Activated CD4-positive, alpha-beta T cell treated with anti-CD3 and anti-CD28 coated beads for 36 hours (primary cell): ENCODE results near the gene C2orf42. TPM values are rescaled to one million over a fixed set of nuclear protein-coding genes. Genes with fewer than 3 reads are reported as not detected.
"Not testable (repeated sequence)": the region's sequence is repeated elsewhere in the genome, so short reads cannot be mapped to it uniquely, and the experiment has no call there.

Experiments
- ATAC-seq: fragments of 200-7000 bp; cut with Tn5 transposase; one replicate; pipeline ENCODE4 v1.10.0; 2021; ENCODE audit warnings: mild to moderate bottlenecking, moderate library complexity
- CTCF ChIA-PET: fragments of 350-600 bp; sonication (Branson Sonifier 250); formaldehyde crosslinking; loops from one replicate; lab custom pipeline; 2021; ENCODE audit warnings: antibody characterized with exemption; lab: Charles Lee
- POLR2A ChIA-PET: fragments of 350-600 bp; sonication (Branson Sonifier 250); formaldehyde crosslinking; loops from one replicate; lab custom pipeline; 2021; ENCODE audit warnings: antibody characterized with exemption, inconsistent platforms; lab: Charles Lee
- DNase-seq: peaks from one replicate; pipeline ENCODE4 v3.0.0-alpha.2; 2020
- H3K27ac Mint-ChIP-seq: one replicate; pipeline ENCODE4 v1.8.0; 2021; ENCODE audit warnings: mixed read lengths
- H3K27me3 Mint-ChIP-seq: one replicate; pipeline ENCODE4 v1.8.0; 2021; ENCODE audit warnings: mixed read lengths
- H3K36me3 Mint-ChIP-seq: one replicate; pipeline ENCODE4 v1.8.0; 2021; ENCODE audit warnings: low read depth, mixed read lengths
- H3K4me1 Mint-ChIP-seq: one replicate; pipeline ENCODE4 v1.8.0; 2021; ENCODE audit warnings: mixed read lengths
- H3K4me3 Mint-ChIP-seq: one replicate; pipeline ENCODE4 v1.8.0; 2021; ENCODE audit warnings: mild to moderate bottlenecking, moderate library complexity, mixed read lengths
- H3K9me3 Mint-ChIP-seq: one replicate; pipeline ENCODE4 v1.8.0; 2021; ENCODE audit warnings: low read depth, mixed read lengths
- intact Hi-C, 2 experiments: fragments of 100-400 bp; cut with DNase I in 1 of 2; cut with micrococcal nuclease in 1 of 2; formaldehyde crosslinking; loops; one replicate each; pipeline versions ENCODE4 v1.14.2 to v1.15.1; 2022 to 2024; cut with DNase I, micrococcal nuclease
- total RNA-seq, 2 experiments: library from RNA; stranded (reverse); gene quantifications; one replicate each; pipeline ENCODE4 v1.2.3, GENCODE V29; 2021

Gene C2orf42
- total RNA-seq, result 10 to 100 TPM; 22.6 to 23.3 TPM

DNA sequence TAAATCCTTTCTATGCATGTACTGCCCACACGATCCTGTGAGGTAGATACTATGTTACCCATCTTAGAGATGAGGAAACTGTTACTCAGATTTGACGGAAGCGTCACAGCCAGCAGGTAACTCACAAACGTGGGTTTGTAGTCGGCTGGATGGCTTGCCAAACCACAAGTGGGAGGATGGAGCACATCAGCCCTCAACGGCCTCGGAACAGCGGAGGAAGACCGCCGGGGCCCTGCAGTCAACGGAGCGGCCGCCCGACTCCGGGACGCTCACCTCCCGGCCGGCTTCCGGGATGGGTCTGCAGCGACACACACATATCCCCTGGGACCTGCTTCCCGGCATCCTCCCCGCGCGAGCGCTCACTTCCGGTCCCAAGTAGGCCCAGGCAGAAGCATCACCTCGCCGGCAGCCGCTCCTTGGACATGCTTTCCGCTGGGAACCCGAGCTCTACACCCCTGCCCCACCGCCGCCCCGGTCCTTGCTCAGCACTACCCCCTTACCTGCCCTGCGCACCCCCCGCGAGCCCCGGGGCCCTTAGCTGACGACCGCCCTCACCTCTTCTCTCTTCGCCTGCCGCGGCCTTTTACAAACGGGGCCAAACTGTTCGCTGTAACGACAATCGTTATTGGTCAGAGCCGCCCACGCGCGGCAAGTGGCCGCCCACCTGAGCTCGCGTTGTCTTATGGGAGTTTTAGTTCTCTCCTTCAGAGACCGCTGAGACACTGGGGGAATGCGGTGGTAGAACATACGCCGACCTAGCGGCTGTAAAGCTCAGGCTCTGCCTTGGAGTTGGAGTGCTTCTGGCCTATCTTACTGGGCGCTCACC, at the start of gene C2orf42:
TSS of gene C2orf42 (minus strand) at position 602 of the 826 bp plus-strand sequence. CDS start 9,034 bp downstream, outside the sequence.
- peaks cover 16% of the 10 kb centered on the region for H3K4me1 Mint-ChIP-seq
- intact Hi-C loops, result loop anchor here (1.0 to 2.0 kb wide), 14 partner anchors 47 to 1724 kb away; partner anchors contain the start of genes PCYOX1 (in 2 of the 2), SNRPG (in 2 of the 2), TIA1 (in 2 of the 2) and APLF (in 1 of the 2)
- DNase-seq (peak; percentile 98), ATAC-seq (peak; percentile 91)
- no peaks in the 10 kb centered on the region for H3K27me3 Mint-ChIP-seq
- H3K9me3 Mint-ChIP-seq, result no peaks in the 10 kb centered on the region
- peak within 1 kb of the TSS; percentile 97 for H3K27ac Mint-ChIP-seq
- peaks cover 9% of the 10 kb centered on the region for H3K36me3 Mint-ChIP-seq
- H3K4me3 Mint-ChIP-seq, result peak within 1 kb of the TSS; percentile 84
- POLR2A ChIA-PET, result interaction anchor here (0.5 to 2.4 kb wide), 21 partner anchors 25 to 546 kb away, joined by 3 to 30 read pairs (median 4); partner anchors contain the start of genes MXD1, PCYOX1 and SNRPG
- CTCF ChIA-PET, result interaction anchor here (0.6 to 3.6 kb wide), 17 partner anchors 28 to 279 kb away, joined by 3 to 15 read pairs (median 3); partner anchors contain the start of genes MXD1 and SNRPG

DNA sequence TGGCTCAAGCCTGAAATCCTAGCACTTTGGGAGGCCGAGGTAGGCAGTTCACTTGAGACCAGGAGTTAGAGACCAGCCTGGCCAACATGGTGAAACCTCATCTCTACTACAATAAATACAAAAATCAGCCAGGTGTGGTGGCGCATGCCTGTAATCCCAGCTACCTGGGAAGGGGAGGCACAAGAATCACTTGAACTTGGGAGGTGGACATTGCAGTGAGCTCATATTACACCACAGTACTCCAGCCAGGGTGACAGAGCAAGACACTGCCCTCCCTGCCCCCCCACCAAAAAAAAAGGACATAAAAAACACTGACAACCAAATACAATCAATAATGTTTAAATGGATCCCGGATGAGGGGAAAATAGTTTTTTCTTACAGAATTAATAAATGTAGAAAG, 49.8 kb upstream of the C2orf42 start:
- Mint-ChIP-seq H3K4me1 (peaks cover 42% of the 10 kb centered on the region), H3K36me3 (peaks cover 28% of the 10 kb centered on the region), H3K9me3 (no peaks in the 10 kb centered on the region), H3K27me3 (no peaks in the 10 kb centered on the region), H3K27ac (no peak overlapping the region), H3K4me3 (no peak overlapping the region)
- intact Hi-C loops, result no loop called here
- ATAC-seq (no peak), DNase-seq (no peak)
- CTCF ChIA-PET, result interaction anchor here (0.7 to 1.9 kb wide), 4 partner anchors 13 to 328 kb away, joined by 3 to 6 read pairs (median 4); partner anchors contain the start of gene SNRPG
- POLR2A ChIA-PET, result no interaction called here

- ATAC-seq (no peak), DNase-seq (no peak)
- ChIA-PET POLR2A (no interaction called here), CTCF (no interaction called here)
- Mint-ChIP-seq H3K27ac (no peak overlapping the region), H3K9me3 (no peaks in the 10 kb centered on the region), H3K36me3 (peaks cover 25% of the 10 kb centered on the region), H3K4me1 (no peaks in the 10 kb centered on the region), H3K27me3 (no peaks in the 10 kb centered on the region), H3K4me3 (no peak overlapping the region)
- intact Hi-C loops, result no loop called here
Observed at GRCh38 chr2:70233926-70234325, 43.1 kb upstream of the C2orf42 start.

DNA sequence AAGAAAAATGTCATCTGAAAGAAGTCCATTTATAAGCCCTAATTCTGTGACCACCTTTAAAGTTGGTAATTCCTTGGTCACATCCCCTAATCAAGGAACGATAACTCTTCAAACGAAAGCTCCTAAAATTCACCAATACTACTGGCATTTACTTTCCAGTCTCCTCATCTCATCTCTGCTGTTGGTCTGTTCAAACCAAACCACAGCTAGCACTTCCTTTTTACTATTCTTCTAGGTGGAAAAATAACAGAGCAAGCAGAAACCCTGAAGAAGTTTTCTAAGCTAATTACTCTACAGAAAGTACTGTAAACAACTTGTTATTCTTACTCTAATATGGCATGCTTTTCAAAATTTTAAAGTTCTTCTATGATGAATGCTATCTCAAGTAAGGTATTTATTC, 36.0 kb upstream of the C2orf42 start:
- no peak for DNase-seq
- POLR2A ChIA-PET, result no interaction called here

DNA sequence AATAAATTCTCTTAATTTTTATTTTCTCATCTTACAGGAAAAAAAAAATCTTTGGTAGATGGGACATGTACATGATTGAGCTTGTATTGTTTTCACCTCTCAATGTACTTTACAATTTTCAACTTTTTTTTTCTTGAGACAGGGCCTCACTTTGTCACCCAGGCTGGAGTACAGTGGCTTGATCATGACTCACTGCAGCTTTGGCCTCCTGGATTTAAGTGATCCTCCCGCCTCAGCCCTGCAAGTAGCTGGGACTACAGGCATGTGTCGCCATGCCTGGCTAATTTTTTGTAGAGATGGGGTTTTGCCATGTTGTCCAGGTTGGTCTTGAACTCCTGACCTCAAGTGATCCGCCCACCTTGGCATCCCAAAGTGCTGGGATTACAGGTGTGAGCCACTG, 32.5 kb upstream of the C2orf42 start:
- CTCF ChIA-PET, result interaction anchor here (0.7 kb wide), 1 partner anchor 309 kb away, joined by 5 read pairs; the partner anchor contains the start of gene MXD1
- DNase-seq, result peak; percentile 20
- POLR2A ChIA-PET, result interaction anchor here (0.6 kb wide), 1 partner anchor 10 kb away, joined by 6 read pairs; no protein-coding TSS in a partner anchor
- H3K27me3 Mint-ChIP-seq, intact Hi-C loops, H3K27ac Mint-ChIP-seq, H3K9me3 Mint-ChIP-seq, H3K4me3 Mint-ChIP-seq, ATAC-seq: not testable (repeated sequence)
- Mint-ChIP-seq H3K36me3 (peaks cover 52% of the 10 kb centered on the region), H3K4me1 (peaks cover 23% of the 10 kb centered on the region)

More for the DNA sequence above, 36.0 kb upstream of the C2orf42 start:
- peaks cover 47% of the 10 kb centered on the region for H3K36me3 Mint-ChIP-seq
- CTCF ChIA-PET, result interaction anchor here (0.9 to 1.4 kb wide), 4 partner anchors 9 to 67 kb away, joined by 3 to 5 read pairs (median 4); partner anchors contain the start of genes C2orf42 and SNRPG
- H3K4me1 Mint-ChIP-seq, result peaks cover 12% of the 10 kb centered on the region
- H3K9me3 Mint-ChIP-seq, result no peaks in the 10 kb centered on the region
- H3K27ac Mint-ChIP-seq, result peak overlapping the region; percentile 42
- H3K4me3 Mint-ChIP-seq, result no peak overlapping the region
- ATAC-seq, result no peak
- no peaks in the 10 kb centered on the region for H3K27me3 Mint-ChIP-seq
- intact Hi-C loops, result loop anchor here in 1 of 2 experiments (5.0 kb wide), 1 partner anchor 64 kb away; no protein-coding TSS in a partner anchor

GRCh38 chr2:70214953-70215549, 24.2 kb upstream of the C2orf42 start:
- POLR2A ChIA-PET, result interaction anchor here (0.6 kb wide), 1 partner anchor 24 kb away, joined by 12 read pairs; the partner anchor contains the start of gene C2orf42
- peaks cover 46% of the 10 kb centered on the region for H3K36me3 Mint-ChIP-seq

DNA sequence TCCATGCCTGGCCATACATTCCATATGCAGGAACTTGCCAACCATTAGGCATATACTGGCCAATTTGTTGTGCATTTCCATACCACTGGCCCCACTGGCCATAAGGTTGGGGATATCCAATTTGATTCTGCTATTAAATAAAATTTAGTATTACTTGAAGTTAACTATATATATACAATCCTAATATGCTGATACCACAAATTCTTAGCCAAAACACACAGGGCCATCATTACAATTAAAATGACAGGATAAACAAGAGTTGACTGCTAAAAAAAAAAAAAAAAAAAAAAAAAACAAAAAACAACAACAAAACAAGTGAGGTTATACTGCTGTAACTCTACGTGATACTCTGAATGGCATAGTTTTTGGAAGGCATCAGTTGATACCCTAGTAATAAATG, 23.5 kb upstream of the C2orf42 start:
- Mint-ChIP-seq H3K4me3 (no peak overlapping the region), H3K4me1 (peaks cover 36% of the 10 kb centered on the region), H3K36me3 (peaks cover 43% of the 10 kb centered on the region), H3K27ac (peak overlapping the region; percentile 22), H3K27me3 (no peaks in the 10 kb centered on the region), H3K9me3 (no peaks in the 10 kb centered on the region)
- ATAC-seq (no peak), DNase-seq (no peak)
- ChIA-PET POLR2A (interaction anchor here (0.6 kb wide), 1 partner anchor 22 kb away, joined by 4 read pairs; no protein-coding TSS in a partner anchor), CTCF (no interaction called here)
- intact Hi-C loops, result no loop called here

More at GRCh38 chr2:70214953-70215549, 24.2 kb upstream of the C2orf42 start:
- ATAC-seq, result no peak
- H3K27me3 Mint-ChIP-seq, result no peaks in the 10 kb centered on the region
- H3K4me1 Mint-ChIP-seq, result peaks cover 31% of the 10 kb centered on the region
- H3K9me3 Mint-ChIP-seq, result no peaks in the 10 kb centered on the region
- CTCF ChIA-PET, result no interaction called here
- intact Hi-C loops, result no loop called here
- DNase-seq, result no peak
- H3K4me3 Mint-ChIP-seq, result no peak overlapping the region
- no peak overlapping the region for H3K27ac Mint-ChIP-seq

DNA sequence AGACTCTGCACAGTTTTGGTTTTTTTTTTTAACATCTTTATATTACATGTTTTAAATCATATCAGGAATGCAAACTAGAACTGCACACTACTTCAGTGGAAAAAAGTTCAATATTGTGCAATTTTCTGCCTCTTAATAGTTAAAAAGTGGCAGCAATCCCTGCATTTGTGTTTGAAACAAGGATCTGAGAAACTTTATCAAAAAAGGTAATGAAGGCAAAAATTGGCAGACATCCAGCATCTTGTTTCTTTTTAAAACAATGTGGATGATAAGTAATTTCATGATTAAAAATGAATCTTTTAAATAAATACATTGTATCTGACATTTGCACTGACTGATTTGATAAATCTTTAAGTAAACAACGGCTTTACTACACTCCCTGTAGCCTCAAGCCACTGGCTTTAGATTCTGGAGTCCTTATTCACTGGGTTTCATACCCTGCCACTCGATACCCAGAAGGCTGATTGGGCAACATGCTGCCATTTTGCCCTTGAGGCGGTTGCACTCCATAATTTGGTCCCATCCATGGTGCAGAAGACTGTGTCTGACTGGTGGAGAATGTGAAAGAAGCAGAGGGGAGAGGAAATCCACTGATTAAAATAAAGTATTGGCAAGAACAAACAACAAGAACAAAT, 21.6 kb upstream of the C2orf42 start:
- Mint-ChIP-seq H3K27me3 (no peaks in the 10 kb centered on the region), H3K36me3 (peaks cover 32% of the 10 kb centered on the region), H3K27ac (peak overlapping the region; percentile 22), H3K9me3 (no peaks in the 10 kb centered on the region), H3K4me3 (no peak overlapping the region), H3K4me1 (peaks cover 22% of the 10 kb centered on the region)
- ChIA-PET CTCF (interaction anchor here (0.5 kb wide), 1 partner anchor 426 kb away, joined by 3 read pairs; no protein-coding TSS in a partner anchor), POLR2A (interaction anchor here (0.6 kb wide), 1 partner anchor 11 kb away, joined by 6 read pairs; no protein-coding TSS in a partner anchor)
- intact Hi-C loops, result no loop called here
- DNase-seq (no peak), ATAC-seq (no peak)

- Mint-ChIP-seq H3K4me3 (no peak overlapping the region), H3K9me3 (no peaks in the 10 kb centered on the region), H3K4me1 (peaks cover 22% of the 10 kb centered on the region), H3K27ac (no peak overlapping the region), H3K27me3 (no peaks in the 10 kb centered on the region), H3K36me3 (peaks cover 26% of the 10 kb centered on the region)
- ChIA-PET CTCF (no interaction called here), POLR2A (no interaction called here)
- ATAC-seq (no peak), DNase-seq (no peak)
- intact Hi-C loops, result no loop called here
Observed at GRCh38 chr2:70211595-70211994, 20.8 kb upstream of the C2orf42 start.

GRCh38 chr2:70204452-70204851, 13.6 kb upstream of the C2orf42 start:
- intact Hi-C loops, result no loop called here
- POLR2A ChIA-PET, result no interaction called here

More at GRCh38 chr2:70204452-70204851, 13.6 kb upstream of the C2orf42 start:
- Mint-ChIP-seq H3K9me3 (no peaks in the 10 kb centered on the region), H3K4me1 (no peaks in the 10 kb centered on the region), H3K36me3 (peaks cover 2% of the 10 kb centered on the region), H3K4me3 (no peak overlapping the region), H3K27me3 (no peaks in the 10 kb centered on the region), H3K27ac (no peak overlapping the region)
- CTCF ChIA-PET, result no interaction called here
- no peak for DNase-seq
- no peak for ATAC-seq
